Measurements from ENCODE around the gene HCN2. TPM values are rescaled to one million over a fixed set of nuclear protein-coding genes. Genes with fewer than 3 reads are reported as not detected.
"Not testable (repeated sequence)": the region's sequence is repeated elsewhere in the genome, so short reads cannot be mapped to it uniquely, and the experiment has no call there.

Gene HCN2
- total RNA-seq, 2 donors from 2014 or later: 0.29 to 0.64 TPM

- ATAC-seq (no peak), DNase-seq (ENCODE audit: low spot score) (no peak)
- Mint-ChIP-seq H3K36me3 (no peaks in the 10 kb centered on the region), H3K4me3 (no peak overlapping the region), H3K27ac (no peak overlapping the region), H3K9me3 (no peaks in the 10 kb centered on the region), H3K27me3 (peaks cover 0 to 1% of the 10 kb centered on the region in 2 donors), H3K4me1 (ENCODE audit: low read depth in 2 of 2) (no peaks in the 10 kb centered on the region)
Measured at GRCh38 chr19:596263-596655, 6.6 kb downstream of the HCN2 start.

GRCh38 chr19:597406-598315 lies 8.0 kb downstream of the HCN2 start:
- no peaks in the 10 kb centered on the region for H3K36me3 Mint-ChIP-seq

GRCh38 chr19:601310-601709 lies 11.6 kb downstream of the HCN2 start:
- ATAC-seq (no peak), DNase-seq (ENCODE audit: low spot score) (no peak)
- H3K4me3 Mint-ChIP-seq: no peak overlapping the region
- no peak overlapping the region for H3K27ac Mint-ChIP-seq
- H3K36me3 Mint-ChIP-seq: no peaks in the 10 kb centered on the region
- peaks cover 0 to 4% of the 10 kb centered on the region in 2 donors for H3K4me1 Mint-ChIP-seq (ENCODE audit: low read depth in 2 of 2)
- H3K27me3 Mint-ChIP-seq: no peaks in the 10 kb centered on the region
- H3K9me3 Mint-ChIP-seq: no peaks in the 10 kb centered on the region

More at GRCh38 chr19:597406-598315, 8.0 kb downstream of the HCN2 start:
- DNase-seq (ENCODE audit: low spot score) (no peak), ATAC-seq (no peak)
- Mint-ChIP-seq H3K4me1 (ENCODE audit: low read depth in 2 of 2) (peaks cover 0 to 4% of the 10 kb centered on the region in 2 donors), H3K27ac (no peak overlapping the region), H3K9me3 (no peaks in the 10 kb centered on the region), H3K27me3 (no peaks in the 10 kb centered on the region), H3K4me3 (no peak overlapping the region)

GRCh38 chr19:601790-602189 lies 12.1 kb downstream of the HCN2 start:
- Mint-ChIP-seq H3K9me3 (no peaks in the 10 kb centered on the region), H3K27me3 (no peaks in the 10 kb centered on the region), H3K4me3 (no peak overlapping the region), H3K27ac (no peak overlapping the region), H3K4me1 (ENCODE audit: low read depth in 2 of 2) (peaks cover 0 to 4% of the 10 kb centered on the region in 2 donors), H3K36me3 (no peaks in the 10 kb centered on the region)
- ATAC-seq (no peak), DNase-seq (ENCODE audit: low spot score) (no peak)

- H3K9me3 Mint-ChIP-seq: no peaks in the 10 kb centered on the region
- ATAC-seq: no peak
- no peak overlapping the region for H3K4me3 Mint-ChIP-seq
Measured at GRCh38 chr19:602391-603301, 13.0 kb downstream of the HCN2 start.

GRCh38 chr19:603302-603639 lies 13.6 kb downstream of the HCN2 start:
- not testable (repeated sequence) for H3K9me3 Mint-ChIP-seq; ATAC-seq; H3K4me1 Mint-ChIP-seq (ENCODE audit: low read depth in 2 of 2); H3K4me3 Mint-ChIP-seq; H3K27me3 Mint-ChIP-seq; H3K36me3 Mint-ChIP-seq; H3K27ac Mint-ChIP-seq; DNase-seq (ENCODE audit: low spot score)

More at GRCh38 chr19:602391-603301, 13.0 kb downstream of the HCN2 start:
- H3K36me3 Mint-ChIP-seq: no peaks in the 10 kb centered on the region
- peaks cover 0 to 4% of the 10 kb centered on the region in 2 donors for H3K4me1 Mint-ChIP-seq (ENCODE audit: low read depth in 2 of 2)
- no peak overlapping the region for H3K27ac Mint-ChIP-seq
- H3K27me3 Mint-ChIP-seq: no peaks in the 10 kb centered on the region
- no peak for DNase-seq (ENCODE audit: low spot score)

- DNase-seq (ENCODE audit: low spot score); H3K4me1 Mint-ChIP-seq (ENCODE audit: low read depth in 2 of 2); H3K4me3 Mint-ChIP-seq; H3K36me3 Mint-ChIP-seq; H3K27me3 Mint-ChIP-seq; H3K27ac Mint-ChIP-seq; H3K9me3 Mint-ChIP-seq: not testable (repeated sequence)
- peak; percentile 56 to 76 for ATAC-seq
Measured at GRCh38 chr19:603779-604178, 14.1 kb downstream of the HCN2 start.

- Mint-ChIP-seq H3K36me3 (no peaks in the 10 kb centered on the region), H3K4me1 (ENCODE audit: low read depth in 2 of 2) (peaks cover 0 to 4% of the 10 kb centered on the region in 2 donors), H3K27me3 (no peaks in the 10 kb centered on the region), H3K4me3 (no peak overlapping the region), H3K27ac (no peak overlapping the region), H3K9me3 (no peaks in the 10 kb centered on the region)
- DNase-seq (ENCODE audit: low spot score) (no peak), ATAC-seq (peak; percentile 69 to 79)
Measured at GRCh38 chr19:604355-604754, 14.7 kb downstream of the HCN2 start.

- not testable (repeated sequence) for H3K4me1 Mint-ChIP-seq (ENCODE audit: low read depth in 2 of 2); H3K27ac Mint-ChIP-seq; DNase-seq (ENCODE audit: low spot score); ATAC-seq; H3K4me3 Mint-ChIP-seq; H3K36me3 Mint-ChIP-seq; H3K27me3 Mint-ChIP-seq; H3K9me3 Mint-ChIP-seq
Measured at GRCh38 chr19:605061-605971, 15.6 kb downstream of the HCN2 start.

GRCh38 chr19:607301-608154 lies 17.8 kb downstream of the HCN2 start:
- H3K27ac Mint-ChIP-seq: no peak overlapping the region
- DNase-seq (ENCODE audit: low spot score): no peak

GRCh38 chr19:608155-609003 lies 18.7 kb downstream of the HCN2 start:
- H3K4me1 Mint-ChIP-seq (ENCODE audit: low read depth in 2 of 2): peaks cover 11 to 16% of the 10 kb centered on the region in 2 donors
- peaks cover 0 to 4% of the 10 kb centered on the region in 2 donors for H3K27me3 Mint-ChIP-seq
- DNase-seq (ENCODE audit: low spot score): no peak
- H3K4me3 Mint-ChIP-seq: no peak overlapping the region
- no peaks in the 10 kb centered on the region for H3K9me3 Mint-ChIP-seq
- ATAC-seq: no peak
- no peak overlapping the region for H3K27ac Mint-ChIP-seq
- no peaks in the 10 kb centered on the region for H3K36me3 Mint-ChIP-seq

More at GRCh38 chr19:607301-608154, 17.8 kb downstream of the HCN2 start:
- no peaks in the 10 kb centered on the region for H3K9me3 Mint-ChIP-seq
- no peak for ATAC-seq
- no peak overlapping the region for H3K4me3 Mint-ChIP-seq
- H3K36me3 Mint-ChIP-seq: no peaks in the 10 kb centered on the region
- H3K4me1 Mint-ChIP-seq (ENCODE audit: low read depth in 2 of 2): peaks cover 11 to 12% of the 10 kb centered on the region in 2 donors
- H3K27me3 Mint-ChIP-seq: peaks cover 0 to 4% of the 10 kb centered on the region in 2 donors

GRCh38 chr19:609004-609346 lies 19.3 kb downstream of the HCN2 start:
- DNase-seq (ENCODE audit: low spot score): no peak
- Mint-ChIP-seq H3K4me3 (no peak overlapping the region), H3K27me3 (peaks cover 0 to 4% of the 10 kb centered on the region in 2 donors), H3K9me3 (no peaks in the 10 kb centered on the region), H3K36me3 (no peaks in the 10 kb centered on the region), H3K4me1 (ENCODE audit: low read depth in 2 of 2) (peaks cover 11 to 16% of the 10 kb centered on the region in 2 donors), H3K27ac (no peak overlapping the region)
- no peak for ATAC-seq
